Heart right ventricle (tissue), 16 donors: Measurements from ENCODE around the gene TTC38. TPM values are rescaled to one million over a fixed set of nuclear protein-coding genes. Genes with fewer than 3 reads are reported as not detected.

Experiments
- ATAC-seq, 8 donors: fragments of 200-7000 bp; cut with Tn5 transposase; one replicate each; pipeline ENCODE4 v1.9.1; 2020; ENCODE audit warnings: mild to moderate bottlenecking in 8 of 8, moderate library complexity in 8 of 8, moderate number of reproducible peaks in 1 of 8
- DNase-seq, 2 donors: peaks; one replicate each; pipeline ENCODE4 v3.0.0-alpha.2; 2020
- H3K27ac ChIP-seq, 10 donors: fragments of 200-600 bp; sonication (generic) in 2 of 10; one replicate each; pipeline versions ENCODE4 v1.5.0 to v1.8.0; 2020 to 2022; ENCODE audit warnings: mild to moderate bottlenecking in 3 of 10
- H3K27me3 ChIP-seq, 7 donors: fragments of 200-600 bp; one replicate each; pipeline ENCODE4 v1.8.0; 2021 to 2022; ENCODE audit warnings: mild to moderate bottlenecking in 2 of 7
- H3K36me3 ChIP-seq, 9 donors: fragments of 200-600 bp; sonication (generic) in 1 of 9; one replicate each; pipeline versions ENCODE4 v1.5.0 to v1.8.0; 2020 to 2022; ENCODE audit warnings: mild to moderate bottlenecking in 2 of 9
- H3K4me1 ChIP-seq, 9 donors: fragments of 200-600 bp; sonication (generic) in 1 of 9; one replicate each; pipeline versions ENCODE4 v1.5.0 to v1.8.0; 2020 to 2022; ENCODE audit warnings: mild to moderate bottlenecking in 4 of 9
- H3K4me3 ChIP-seq, 10 donors: fragments of 200-600 bp; sonication (generic) in 2 of 10; one replicate each; pipeline versions ENCODE4 v1.5.0 to v1.8.0; 2020 to 2022; ENCODE audit warnings: mild to moderate bottlenecking in 7 of 10, moderate library complexity in 2 of 10
- H3K9me3 ChIP-seq, 11 donors: fragments of 200-600 bp in 10 of 11; sonication (generic) in 2 of 11; one replicate each; pipeline versions ENCODE4 v1.5.0 to v1.8.0; 2013 to 2022; ENCODE audit warnings: mild to moderate bottlenecking in 2 of 11, control low read depth in 1 of 11, moderate library complexity in 1 of 11
- WGBS, 2 donors: extraction: QIAGEN DNeasy Blood & Tissue Kit; methylation state at CpG; one replicate each; pipeline ENCODE4 v1.1.7; 2013; ENCODE audit warnings: inconsistent platforms in 1 of 2; 5-methylcytosine and 5-hydroxymethylcytosine counted together
- intact Hi-C, 10 donors: fragments of 100-400 bp; cut with DNase I; formaldehyde crosslinking; loops; one replicate each; pipeline versions ENCODE4 v1.11.1 to v1.14.2; 2022
- polyA plus RNA-seq, 2 donors: library from polyadenylated mRNA; stranded (reverse); fragments of 200-250 nt; gene quantifications; one replicate each; pipeline ENCODE4 v1.2.3, GENCODE V29; 2013
- total RNA-seq, 10 donors: library from RNA; stranded (reverse); fragmentation: NEBNext Ultra II Directional in 3 of 10; extraction: Animal tissue kit (Norgen Biotek cat#: 25700) in 3 of 10; gene quantifications; one replicate each; pipeline versions ENCODE4 v1.2.1 to v1.2.4, GENCODE V29; 2021 to 2023
- TF ChIP-seq, protein P1 (sequence below), 9 donors: fragments of 200-600 bp; sonication (generic) in 2 of 9; IDR thresholded peaks; one replicate each; pipeline versions ENCODE4 v1.5.0 to v1.8.0; 2021 to 2022; ENCODE audit warnings: antibody characterized with exemption in 9 of 9, mild to moderate bottlenecking in 5 of 9, moderate library complexity in 1 of 9
- donor health status: Arrhythmogenic right ventricular cardiomyopathy.
- donor health status: ischemic (EF 13 %, LVEDD 7.1; RV severe dilation, severe dysfunction).
- donor health status: healthy with polysubstance abuse.
- donor health status: DM: no; HTN: yes; CAD: no.
- donor health status: DM: no; HTN: no; CAD: no.
- donor health status: ischemic (EF 25% LVEDD 6.9; RV normal size, moderate dysfunction).
- donor health status: ischemic (EF 25% LVEDD 5.7; RV mildly dilated, moderate dysfunction).
- donor health status: healthy.
- donor health status: DM: yes; HTN: yes; CAD: no.
- donor health status: Ischemic cardiomyopathy.
- donor health status: ischemic (EF 35%, LVEDD 5.7; RV mildly dilated, moderate dysfunction).
- donor health status: nonischemic (EF 11% LVEDD 7.7; RV severe dilation, severe dysfunction).
- donor health status: DM: yes; HTN: yes; CAD: no.
- donor health status: PGD.
- donor health status: ischemic (EF 29% LVEDD 5.4; RV normal size, mild dysfunction).
- donor health status: nonischemic (EF 23%, LVEDD 6.1; RV moderate dilation, normal function).

The TTC38 gene
- total and polyA plus RNA-seq, 12 donors = 20.5 to 29.2 (median 26.1) TPM

- H3K4me3 ChIP-seq = no peak overlapping the region
- TF ChIP-seq, protein P1, sequence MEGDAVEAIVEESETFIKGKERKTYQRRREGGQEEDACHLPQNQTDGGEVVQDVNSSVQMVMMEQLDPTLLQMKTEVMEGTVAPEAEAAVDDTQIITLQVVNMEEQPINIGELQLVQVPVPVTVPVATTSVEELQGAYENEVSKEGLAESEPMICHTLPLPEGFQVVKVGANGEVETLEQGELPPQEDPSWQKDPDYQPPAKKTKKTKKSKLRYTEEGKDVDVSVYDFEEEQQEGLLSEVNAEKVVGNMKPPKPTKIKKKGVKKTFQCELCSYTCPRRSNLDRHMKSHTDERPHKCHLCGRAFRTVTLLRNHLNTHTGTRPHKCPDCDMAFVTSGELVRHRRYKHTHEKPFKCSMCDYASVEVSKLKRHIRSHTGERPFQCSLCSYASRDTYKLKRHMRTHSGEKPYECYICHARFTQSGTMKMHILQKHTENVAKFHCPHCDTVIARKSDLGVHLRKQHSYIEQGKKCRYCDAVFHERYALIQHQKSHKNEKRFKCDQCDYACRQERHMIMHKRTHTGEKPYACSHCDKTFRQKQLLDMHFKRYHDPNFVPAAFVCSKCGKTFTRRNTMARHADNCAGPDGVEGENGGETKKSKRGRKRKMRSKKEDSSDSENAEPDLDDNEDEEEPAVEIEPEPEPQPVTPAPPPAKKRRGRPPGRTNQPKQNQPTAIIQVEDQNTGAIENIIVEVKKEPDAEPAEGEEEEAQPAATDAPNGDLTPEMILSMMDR (IDR thresholded peaks at IDR 0.05) = no peak
- DNase-seq (no peak), ATAC-seq (no peak)
- H3K4me1 ChIP-seq = peaks cover 16 to 86% (median 53%) of the 10 kb centered on the region in 9 donors
- H3K9me3 ChIP-seq = no peaks in the 10 kb centered on the region
- intact Hi-C loops = loop anchor here in 4 of 10 donors (10.0 kb wide), 3 partner anchors 87 to 247 kb away; partner anchors contain the start of gene PPARA (in 2 of the 4)
- H3K27me3 ChIP-seq = no peaks in the 10 kb centered on the region
- H3K36me3 ChIP-seq = peaks cover 0 to 57% (median 7%) of the 10 kb centered on the region in 9 donors
- peak overlapping the region in 7 of 10 donors; percentile 22 to 84 (median 79) for H3K27ac ChIP-seq
- 78 to 94% methylated on average over 10 of the region's 10 CpGs for WGBS, 2 donors
Observed at GRCh38 chr22:46242076-46242475, 25.7 kb upstream of the TTC38 start.

GRCh38 chr22:46244771-46245170 lies 23.0 kb upstream of the TTC38 start:
- peaks cover 0 to 41% (median 0%) of the 10 kb centered on the region in 9 donors for H3K36me3 ChIP-seq
- TF ChIP-seq, protein P1 (IDR thresholded peaks at IDR 0.05) = no peak
- ATAC-seq (peak in 2 of 8 donors; percentile 3 to 11), DNase-seq (no peak)
- 73 to 84% methylated on average over 9 of the region's 9 CpGs for WGBS, 2 donors
- no peaks in the 10 kb centered on the region for H3K9me3 ChIP-seq
- intact Hi-C loops = loop anchor here in 5 of 10 donors (5.0 to 10.0 kb wide), 5 partner anchors 53 to 250 kb away; partner anchors contain the start of genes PPARA (in 2 of the 5) and GTSE1 (in 1 of the 5)
- no peaks in the 10 kb centered on the region for H3K27me3 ChIP-seq
- peak overlapping the region; percentile 53 to 86 (median 82) for H3K27ac ChIP-seq
- peaks cover 15 to 85% (median 60%) of the 10 kb centered on the region in 9 donors for H3K4me1 ChIP-seq
- H3K4me3 ChIP-seq = peak overlapping the region in 1 of 10 donors; percentile 7

DNA sequence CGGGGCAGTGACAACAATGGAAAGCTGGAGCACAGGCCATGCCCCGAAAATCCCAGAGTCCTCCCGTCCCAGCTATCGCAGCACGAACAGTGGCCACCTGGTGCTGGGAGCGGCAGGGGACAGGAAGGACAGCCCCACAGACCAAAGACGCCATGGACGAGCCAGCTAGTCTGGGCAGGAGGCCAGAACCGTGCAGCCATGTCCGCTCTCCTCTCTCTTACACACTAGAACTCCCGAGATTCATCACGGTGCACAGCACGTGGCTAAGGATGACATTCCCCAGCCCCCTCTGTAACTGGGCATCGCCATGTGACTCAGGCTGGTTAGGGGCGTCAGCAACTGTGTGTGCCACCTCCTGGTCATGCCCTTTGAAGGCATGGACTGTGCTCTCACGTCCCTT lies 22.3 kb upstream of the TTC38 start:
- Histone ChIP-seq H3K27me3 (no peaks in the 10 kb centered on the region), H3K9me3 (no peaks in the 10 kb centered on the region), H3K4me3 (peak overlapping the region in 1 of 10 donors; percentile 7), H3K4me1 (peaks cover 15 to 79% (median 56%) of the 10 kb centered on the region in 9 donors), H3K27ac (peak overlapping the region; percentile 53 to 86 (median 82)), H3K36me3 (peaks cover 0 to 36% (median 0%) of the 10 kb centered on the region in 9 donors)
- TF ChIP-seq, protein P1 (IDR thresholded peaks at IDR 0.05) = peak in 1 of 9 donors; percentile 6
- peak; percentile 32 to 76 (median 70) for ATAC-seq
- intact Hi-C loops = loop anchor here in 5 of 10 donors (5.0 to 10.0 kb wide), 5 partner anchors 52 to 251 kb away; partner anchors contain the start of genes PPARA (in 2 of the 5) and GTSE1 (in 1 of the 5)
- 11 to 22% methylated on average over 16 of the region's 16 CpGs for WGBS, 2 donors
- peak; percentile 71 to 85 for DNase-seq

DNA sequence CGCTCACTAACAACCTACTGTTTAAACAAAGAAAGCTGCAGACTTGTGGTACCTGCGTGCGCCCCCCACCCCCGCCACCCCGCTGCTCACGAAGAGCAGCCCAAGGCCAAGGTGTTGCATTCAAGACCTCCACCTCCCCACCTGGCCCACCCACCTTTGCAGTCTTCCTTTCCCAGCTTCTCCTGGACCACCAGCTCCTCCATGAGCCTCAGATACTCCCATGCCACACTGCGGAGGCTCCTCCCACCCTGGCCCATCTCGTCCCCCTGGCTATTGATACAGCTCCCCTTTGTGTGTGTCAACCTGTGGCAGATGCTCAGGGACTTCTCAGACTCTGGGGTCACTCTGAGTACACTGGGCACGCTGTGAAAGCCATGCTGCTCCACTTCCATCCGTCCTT lies 21.6 kb upstream of the TTC38 start:
- Histone ChIP-seq H3K9me3 (no peaks in the 10 kb centered on the region), H3K4me1 (peaks cover 15 to 79% (median 56%) of the 10 kb centered on the region in 9 donors), H3K36me3 (peaks cover 0 to 36% (median 0%) of the 10 kb centered on the region in 9 donors), H3K27me3 (no peaks in the 10 kb centered on the region), H3K27ac (peak overlapping the region in 9 of 10 donors; percentile 68 to 86 (median 83)), H3K4me3 (peak overlapping the region in 1 of 10 donors; percentile 7)
- TF ChIP-seq, protein P1 (IDR thresholded peaks at IDR 0.05) = no peak
- 94 to 95% methylated on average over 10 of the region's 10 CpGs for WGBS, 2 donors
- ATAC-seq (no peak), DNase-seq (no peak)
- intact Hi-C loops = loop anchor here in 5 of 10 donors (5.0 to 10.0 kb wide), 5 partner anchors 51 to 251 kb away; partner anchors contain the start of genes PPARA (in 2 of the 5) and GTSE1 (in 1 of the 5)
